ENCODE data around the gene SLC9A3. TPM values are rescaled to one million over a fixed set of nuclear protein-coding genes. Genes with fewer than 3 reads are reported as not detected.

Gene SLC9A3
- total RNA-seq, 1 experiment from 2014 or later = 1.5 TPM

DNA sequence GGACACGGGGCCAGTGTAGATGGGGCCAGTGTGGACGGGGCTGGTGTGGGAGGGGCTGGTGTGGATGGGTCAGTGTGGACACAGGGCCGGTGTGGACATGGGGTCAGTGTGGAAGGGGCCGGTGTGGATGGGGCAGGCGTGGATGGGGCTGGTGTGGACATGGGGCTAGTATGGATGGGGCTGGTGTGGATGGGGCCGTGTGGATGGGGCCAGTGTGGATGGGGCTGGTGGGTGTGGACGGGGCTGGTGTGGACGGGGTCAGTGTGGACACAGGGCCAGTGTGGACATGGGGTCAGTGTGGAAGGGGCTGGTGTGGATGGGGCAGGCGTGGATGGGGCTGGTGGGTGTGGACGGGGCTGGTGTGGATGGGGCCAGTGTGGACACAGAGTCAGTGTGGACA is 23.8 kb downstream of the SLC9A3 start:
- no peak for ATAC-seq

More for the DNA sequence above, 23.8 kb downstream of the SLC9A3 start:
- H3K27ac ChIP-seq (ENCODE audit: low read depth, low read length) = no peak overlapping the region
- H3K9me3 ChIP-seq (ENCODE audit: control insufficient read depth in 1 of 2, insufficient read depth in 1 of 2, low read depth in 1 of 2, low read length in 2 of 2) = no peaks in the 10 kb centered on the region
- TF ChIP-seq JUND (IDR thresholded peaks at IDR 0.05) = no peak
- TF ChIP-seq, protein P1, sequence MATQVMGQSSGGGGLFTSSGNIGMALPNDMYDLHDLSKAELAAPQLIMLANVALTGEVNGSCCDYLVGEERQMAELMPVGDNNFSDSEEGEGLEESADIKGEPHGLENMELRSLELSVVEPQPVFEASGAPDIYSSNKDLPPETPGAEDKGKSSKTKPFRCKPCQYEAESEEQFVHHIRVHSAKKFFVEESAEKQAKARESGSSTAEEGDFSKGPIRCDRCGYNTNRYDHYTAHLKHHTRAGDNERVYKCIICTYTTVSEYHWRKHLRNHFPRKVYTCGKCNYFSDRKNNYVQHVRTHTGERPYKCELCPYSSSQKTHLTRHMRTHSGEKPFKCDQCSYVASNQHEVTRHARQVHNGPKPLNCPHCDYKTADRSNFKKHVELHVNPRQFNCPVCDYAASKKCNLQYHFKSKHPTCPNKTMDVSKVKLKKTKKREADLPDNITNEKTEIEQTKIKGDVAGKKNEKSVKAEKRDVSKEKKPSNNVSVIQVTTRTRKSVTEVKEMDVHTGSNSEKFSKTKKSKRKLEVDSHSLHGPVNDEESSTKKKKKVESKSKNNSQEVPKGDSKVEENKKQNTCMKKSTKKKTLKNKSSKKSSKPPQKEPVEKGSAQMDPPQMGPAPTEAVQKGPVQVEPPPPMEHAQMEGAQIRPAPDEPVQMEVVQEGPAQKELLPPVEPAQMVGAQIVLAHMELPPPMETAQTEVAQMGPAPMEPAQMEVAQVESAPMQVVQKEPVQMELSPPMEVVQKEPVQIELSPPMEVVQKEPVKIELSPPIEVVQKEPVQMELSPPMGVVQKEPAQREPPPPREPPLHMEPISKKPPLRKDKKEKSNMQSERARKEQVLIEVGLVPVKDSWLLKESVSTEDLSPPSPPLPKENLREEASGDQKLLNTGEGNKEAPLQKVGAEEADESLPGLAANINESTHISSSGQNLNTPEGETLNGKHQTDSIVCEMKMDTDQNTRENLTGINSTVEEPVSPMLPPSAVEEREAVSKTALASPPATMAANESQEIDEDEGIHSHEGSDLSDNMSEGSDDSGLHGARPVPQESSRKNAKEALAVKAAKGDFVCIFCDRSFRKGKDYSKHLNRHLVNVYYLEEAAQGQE (IDR thresholded peaks at IDR 0.05; ENCODE audit: low read depth) = no peak
- TF ChIP-seq FOSL1 (IDR thresholded peaks at IDR 0.05; ENCODE audit: low read depth) = no peak
- H2AFZ ChIP-seq (ENCODE audit: low read depth, low read length, poor library complexity, severe bottlenecking) = no peak overlapping the region
- H3K36me3 ChIP-seq (ENCODE audit: control insufficient read depth in 1 of 2, insufficient read depth in 2 of 2, low read length in 2 of 2) = no peaks in the 10 kb centered on the region
- H3K79me2 ChIP-seq (ENCODE audit: insufficient read depth, low read length) = no peaks in the 10 kb centered on the region
- ChIA-PET CTCF (no interaction called here), RAD21 (ENCODE audit: low non-redundant PET in 1 of 2, low total read pairs in 2 of 2, uncharacterized antibody in 2 of 2, unreplicated experiment in 2 of 2) (no interaction called here), POLR2A (interaction anchor here (0.6 kb wide), 1 partner anchor 27 kb away, joined by 5 read pairs; no protein-coding TSS in a partner anchor)
- H3K9ac ChIP-seq (ENCODE audit: low read length) = no peak overlapping the region
- no peaks in the 10 kb centered on the region for H3K9me2 ChIP-seq (ENCODE audit: insufficient read depth)
- H4K20me1 ChIP-seq (ENCODE audit: insufficient read depth) = no peaks in the 10 kb centered on the region
- intact Hi-C loops (cut with micrococcal nuclease) = no loop called here
- no peak overlapping the region for H3K4me2 ChIP-seq (ENCODE audit: low read length)
- H3K4me3 ChIP-seq (replicated peaks in 1 of 2; ENCODE audit: low read depth in 1 of 2, low read length in 2 of 2) = no peak overlapping the region
- no peak for DNase-seq (ENCODE audit: low read depth, low spot score)
- no TSS peak for BruUV-seq (replicated peaks)
- no peaks in the 10 kb centered on the region for H3K4me1 ChIP-seq (ENCODE audit: control insufficient read depth in 1 of 2, insufficient read depth in 2 of 2, low read length in 2 of 2)
- no peaks in the 10 kb centered on the region for H3K27me3 ChIP-seq (ENCODE audit: insufficient read depth, low read length)
